H1 (cell line): ENCODE data around the gene CACNA1A. TPM values are rescaled to one million over a fixed set of nuclear protein-coding genes. Genes with fewer than 3 reads are reported as not detected.

Experiments used
- CTCF ChIA-PET: fragments of 300-600 bp; sonication (Branson Sonifier 250); formaldehyde crosslinking; loops from one replicate; lab custom pipeline; 2021; ENCODE audit not compliant: partially characterized antibody; lab: Charles Lee
- POLR2A ChIA-PET: fragments of 300-600 bp; sonication (Branson Sonifier 250); formaldehyde crosslinking; loops from one replicate; lab custom pipeline; 2021; ENCODE audit warnings: inconsistent platforms; ENCODE audit not compliant: partially characterized antibody; lab: Charles Lee
- DNase-seq, 2 experiments: peaks; one replicate each; pipeline versions ENCODE4 v3.0.0 to v3.0.0-alpha.2; 2010 to 2022; ENCODE audit warnings: low spot score in 2 of 2, low read depth in 1 of 2, mixed read lengths in 1 of 2
- FAIRE-seq: peaks from 2 replicates; lab custom pipeline; 2011; peaks lifted over from hg19 to GRCh38; lab: Jason Lieb, UNC
- H2AFZ ChIP-seq: 2 replicates; pipeline ENCODE4 v1.8.1; 2012; ENCODE audit warnings: low read length, inconsistent platforms
- H2AK5ac ChIP-seq: 2 replicates; pipeline ENCODE4 v1.6.1; 2013; ENCODE audit warnings: low read depth, low read length
- H2BK120ac ChIP-seq: replicated peaks from 2 replicates; pipeline ENCODE3; 2013; ENCODE audit warnings: low read depth, low read length, inconsistent platforms
- H2BK12ac ChIP-seq: 2 replicates; pipeline ENCODE4 v1.6.1; 2013; ENCODE audit warnings: low read depth, low read length
- H2BK15ac ChIP-seq: 2 replicates; pipeline ENCODE4 v1.6.1; 2013; ENCODE audit warnings: low read length
- H2BK20ac ChIP-seq: 2 replicates; pipeline ENCODE4 v1.6.1; 2013; ENCODE audit warnings: low read length
- H2BK5ac ChIP-seq: 2 replicates; pipeline ENCODE4 v1.6.1; 2013; ENCODE audit warnings: low read depth, low read length
- H3K14ac ChIP-seq: 2 replicates; pipeline ENCODE4 v1.6.1; 2013; ENCODE audit warnings: inconsistent platforms; ENCODE audit not compliant: insufficient read length
- H3K18ac ChIP-seq: 2 replicates; pipeline ENCODE4 v1.6.1; 2013; ENCODE audit warnings: low read length; ENCODE audit errors: extremely low read depth
- H3K23ac ChIP-seq: 2 replicates; pipeline ENCODE4 v1.6.1; 2013; ENCODE audit warnings: inconsistent platforms; ENCODE audit not compliant: insufficient read length
- H3K23me2 ChIP-seq: 2 replicates; pipeline ENCODE4 v1.6.1; 2013; ENCODE audit warnings: low read depth, low read length
- H3K27ac ChIP-seq: 2 replicates; pipeline ENCODE4 v1.6.1; 2011; ENCODE audit warnings: low read depth, low read length, inconsistent platforms
- H3K27me3 ChIP-seq, 4 experiments: replicated peaks in 1 of 4; 1 replicate in 1 of 4; 2 replicates in 3 of 4; pipeline versions ENCODE4 v1.6.1 to v1.8.1; 2011 to 2013; ENCODE audit warnings: low read length in 3 of 4, mild to moderate bottlenecking in 3 of 4, inconsistent platforms in 2 of 4, mixed read lengths in 2 of 4, moderate library complexity in 1 of 4; ENCODE audit not compliant: control insufficient read depth in 3 of 4, insufficient read depth in 3 of 4; ENCODE audit errors: extremely low read depth in 1 of 4
- H3K36me3 ChIP-seq, 4 experiments: 2 replicates each; pipeline versions ENCODE4 v1.6.1 to v1.8.1; 2011 to 2013; ENCODE audit warnings: mild to moderate bottlenecking in 4 of 4, low read length in 3 of 4, moderate library complexity in 2 of 4, control low read depth in 1 of 4, inconsistent platforms in 1 of 4; ENCODE audit not compliant: insufficient read depth in 4 of 4, control insufficient read depth in 2 of 4
- H3K4ac ChIP-seq: replicated peaks from 2 replicates; pipeline ENCODE3; 2013; ENCODE audit warnings: low read length, low read depth, mixed read lengths, inconsistent platforms; ENCODE audit not compliant: insufficient read length
- H3K4me1 ChIP-seq, 4 experiments: replicated peaks in 1 of 4; 1 replicate in 1 of 4; 2 replicates in 3 of 4; pipeline versions ENCODE4 v1.6.1 to v1.8.1; 2011 to 2013; ENCODE audit warnings: low read length in 3 of 4, inconsistent platforms in 2 of 4, mixed read lengths in 1 of 4; ENCODE audit not compliant: insufficient read depth in 4 of 4, control insufficient read depth in 3 of 4
- H3K4me2 ChIP-seq, 2 experiments: 2 replicates each; pipeline versions ENCODE4 v1.6.1 to v1.8.1; 2011 to 2013; ENCODE audit warnings: low read depth in 2 of 2, low read length in 2 of 2, control low read depth in 1 of 2, inconsistent platforms in 1 of 2, mild to moderate bottlenecking in 1 of 2; ENCODE audit not compliant: insufficient read depth in 1 of 2
- H3K4me3 ChIP-seq, 4 experiments: fragments of 200-600, 300-600 bp in 1 of 4; sonication (generic), shearing (Covaris generic), sonication (Bioruptor Twin) in 1 of 4; 2 replicates each; pipeline versions ENCODE4 v1.5.1 to v1.8.1; 2011 to 2016; ENCODE audit warnings: low read length in 4 of 4, low read depth in 3 of 4, control low read depth in 2 of 4, inconsistent platforms in 2 of 4, mild to moderate bottlenecking in 2 of 4, mixed read lengths in 1 of 4, moderate library complexity in 1 of 4; ENCODE audit not compliant: insufficient read depth in 2 of 4; ENCODE audit errors: extremely low read depth in 1 of 4
- H3K56ac ChIP-seq: replicated peaks from 2 replicates; pipeline ENCODE3; 2013; ENCODE audit warnings: low read depth, mild to moderate bottlenecking, mixed read lengths, low read length, inconsistent platforms; ENCODE audit not compliant: insufficient read length
- H3K79me1 ChIP-seq: 2 replicates; pipeline ENCODE4 v1.6.1; 2013; ENCODE audit warnings: low read depth, low read length, control low read depth
- H3K79me2 ChIP-seq, 2 experiments: 2 replicates each; pipeline versions ENCODE4 v1.6.1 to v1.8.1; 2012 to 2013; ENCODE audit warnings: low read length in 2 of 2, mild to moderate bottlenecking in 2 of 2, inconsistent platforms in 1 of 2; ENCODE audit not compliant: insufficient read depth in 2 of 2, control insufficient read depth in 1 of 2
- H3K9ac ChIP-seq, 4 experiments: replicated peaks in 1 of 4; 1 replicate in 1 of 4; 2 replicates in 3 of 4; pipeline versions ENCODE4 v1.6.1 to v1.8.1; 2011 to 2013; ENCODE audit warnings: low read depth in 3 of 4, low read length in 3 of 4, control low read depth in 2 of 4, mild to moderate bottlenecking in 2 of 4, moderate library complexity in 2 of 4, inconsistent platforms in 1 of 4; ENCODE audit errors: extremely low read depth in 1 of 4
- H3K9me3 ChIP-seq, 2 experiments: 2 replicates each; pipeline versions ENCODE4 v1.6.1 to v1.8.1; 2012 to 2013; ENCODE audit warnings: mild to moderate bottlenecking in 2 of 2, moderate library complexity in 2 of 2, control low read depth in 1 of 2, inconsistent platforms in 1 of 2, low read depth in 1 of 2, low read length in 1 of 2, mixed read lengths in 1 of 2; ENCODE audit not compliant: insufficient read depth in 2 of 2
- H4K20me1 ChIP-seq, 2 experiments: replicated peaks in 1 of 2; 2 replicates each; pipeline versions ENCODE3 to v1.8.1; 2011 to 2013; ENCODE audit warnings: inconsistent platforms in 2 of 2, low read length in 2 of 2, mild to moderate bottlenecking in 1 of 2; ENCODE audit not compliant: insufficient read depth in 2 of 2, control insufficient read depth in 1 of 2
- H4K5ac ChIP-seq: 2 replicates; pipeline ENCODE4 v1.6.1; 2013; ENCODE audit warnings: low read length, low read depth, mixed read lengths, inconsistent platforms; ENCODE audit not compliant: insufficient read length
- H4K8ac ChIP-seq: 2 replicates; pipeline ENCODE4 v1.8.0; 2013; ENCODE audit warnings: mild to moderate bottlenecking, moderate library complexity, low read length, inconsistent platforms; ENCODE audit not compliant: insufficient read depth; ENCODE audit errors: extremely low read depth
- H4K91ac ChIP-seq: replicated peaks from 2 replicates; pipeline ENCODE3; 2013; ENCODE audit warnings: low read length, mixed read lengths, inconsistent platforms; ENCODE audit not compliant: insufficient read length
- NRF1 ChIP-seq: IDR thresholded peaks from 2 replicates; pipeline ENCODE4 v1.6.1; 2011; ENCODE audit warnings: mild to moderate bottlenecking, low read depth, low read length, improper control_type of control experiment
- RAD21 ChIP-seq, 2 experiments: IDR thresholded peaks in 1 of 2; conservative IDR thresholded peaks in 1 of 2; 2 replicates each; pipeline ENCODE4 v1.6.1; 2011; ENCODE audit warnings: low read depth in 2 of 2, low read length in 2 of 2, improper control_type of control experiment in 1 of 2, inconsistent platforms in 1 of 2, mild to moderate bottlenecking in 1 of 2, moderate library complexity in 1 of 2
- SP1 ChIP-seq: IDR thresholded peaks from 2 replicates; pipeline ENCODE4 v1.6.1; 2011; ENCODE audit warnings: low read depth, low read length
- ZNF274 ChIP-seq: IDR thresholded peaks from 2 replicates; pipeline ENCODE4 v1.7.0; 2012; ENCODE audit warnings: low read length, borderline replicate concordance; ENCODE audit errors: extremely low read depth
- WGBS, 2 experiments: shearing (Covaris generic) in 1 of 2; methylation state at CpG; one replicate each; pipeline versions ENCODE4 v1.1.6 to v1.1.7; 2013 to 2015; ENCODE audit warnings: low lambda C conversion rate in 2 of 2, mixed read lengths in 2 of 2, inconsistent platforms in 1 of 2, low coverage in 1 of 2, missing lambda C conversion rate in 1 of 2; ENCODE audit not compliant: insufficient replicate concordance in 2 of 2, insufficient coverage in 1 of 2, insufficient read length in 1 of 2; ENCODE audit errors: extremely low coverage in 1 of 2, missing lambda C conversion rate in 1 of 2; 5-methylcytosine and 5-hydroxymethylcytosine counted together
- polyA plus RNA-seq, 7 experiments: library from polyadenylated mRNA; depleted of rRNA in 3 of 7; stranded (reverse) in 5 of 7; unstranded in 2 of 7; fragments of >200 nt in 5 of 7; fragments of 200-250 nt in 2 of 7; gene quantifications; 1 replicate in 5 of 7; 2 replicates in 1 of 7; 4 replicates in 1 of 7; pipeline versions ENCODE4 v1.2.1 to v1.2.3, GENCODE V29; 2011 to 2013; ENCODE audit warnings: missing spikeins in 2 of 7, mixed read lengths in 2 of 7
- total RNA-seq: library from RNA; stranded (reverse); fragmentation: NEBNext Ultra II Directional; extraction: Animal tissue kit (Norgen Biotek cat#: 25700); gene quantifications from 2 replicates; pipeline ENCODE4 v1.2.1, GENCODE V29; 2021

The CACNA1A gene
- total and polyA plus RNA-seq, 2 of the 8 experiments (the other 6 are each of a cell fraction or from before 2014, with no cell fraction given), result 10.7 to 25.3 TPM

- H3K18ac ChIP-seq, result no peak overlapping the region
- no peak for FAIRE-seq
- H2BK120ac ChIP-seq, result no peak overlapping the region
- no peak overlapping the region for H3K4me2 ChIP-seq
- no peak overlapping the region for H4K5ac ChIP-seq
- H2BK5ac ChIP-seq, result no peak overlapping the region
- H3K27me3 ChIP-seq, result no peaks in the 10 kb centered on the region
- 0 out of 2 replicates have a peak, but pooled peaks cover 2% of the 10 kb centered on the region for H3K79me1 ChIP-seq
- no peak overlapping the region for H3K4me3 ChIP-seq
- ChIA-PET CTCF (interaction anchor here (1.3 to 1.9 kb wide), 2 partner anchors 18 to 133 kb away, joined by 3 to 4 read pairs; no protein-coding TSS in a partner anchor), POLR2A (no interaction called here)
- no peak overlapping the region for H2AFZ ChIP-seq
- no peak overlapping the region for H4K8ac ChIP-seq
- H2BK15ac ChIP-seq, result no peak overlapping the region
- peaks cover 0 to 2% (median under 1%) of the 10 kb centered on the region in 4 experiments; a peak in 3 of 8 replicates for H3K36me3 ChIP-seq
- H3K14ac ChIP-seq, result no peak overlapping the region
- 78% methylated on average over 1 of the region's 1 CpG; no CpG with 5 or more reads in 1 of the 2 experiments for WGBS, 2 experiments
- H4K91ac ChIP-seq, result no peak overlapping the region
- no peak overlapping the region for H3K23ac ChIP-seq
- no peaks in the 10 kb centered on the region for H3K4me1 ChIP-seq
- H4K20me1 ChIP-seq, result peaks cover 0 to 4% of the 10 kb centered on the region in 2 experiments
- no peaks in the 10 kb centered on the region for H3K23me2 ChIP-seq
- DNase-seq, result no peak
- no peaks in the 10 kb centered on the region for H3K9me3 ChIP-seq
- H2BK12ac ChIP-seq, result no peak overlapping the region
- H3K56ac ChIP-seq, result no peak overlapping the region
- no peak overlapping the region for H3K27ac ChIP-seq
- no peak overlapping the region for H2BK20ac ChIP-seq
- TF ChIP-seq SP1 (no peak), ZNF274 (no peak), RAD21 (IDR thresholded peaks at IDR 0.05 in 1 of 2, conservative IDR thresholded peaks at IDR 0.05 in 1 of 2; ENCODE audit: low read depth in 2 of 2, low read length in 2 of 2) (no peak), NRF1 (no peak)
- TF ChIP-seq, all 59 proteins: peak for 0
- no peak overlapping the region for H3K4ac ChIP-seq
- H3K79me2 ChIP-seq, result no peaks in the 10 kb centered on the region
- H3K9ac ChIP-seq, result no peak overlapping the region
- H2AK5ac ChIP-seq, result no peak overlapping the region
Observed at GRCh38 chr19:13410946-13411345, 95.3 kb downstream of the CACNA1A start.
